Sigmoid colon (tissue), 4 donors: ENCODE data around the gene PDE6B.
"Not testable (repeated sequence)": the region's sequence is repeated elsewhere in the genome, so short reads cannot be mapped to it uniquely, and the experiment has no call there.

Source experiments
- EP300 ChIP-seq, 4 donors: sonication (generic); formaldehyde crosslinking; IDR thresholded peaks; one replicate each; pipeline ENCODE4 v1.6.1; 2017; ENCODE audit warnings: antibody characterized with exemption in 4 of 4
- POLR2A ChIP-seq, 2 donors: fragments of 450-650 bp; IDR thresholded peaks; one replicate each; pipeline ENCODE4 v1.6.1; 2016; ENCODE audit warnings: antibody characterized with exemption in 2 of 2, mild to moderate bottlenecking in 2 of 2, moderate library complexity in 2 of 2
- POLR2AphosphoS5 ChIP-seq, 4 donors: sonication (generic); formaldehyde crosslinking; IDR thresholded peaks; one replicate each; pipeline ENCODE4 v1.6.1; 2017; ENCODE audit warnings: antibody characterized with exemption in 4 of 4
- TF ChIP-seq, protein P1 (sequence below), 4 experiments: fragments of 450-650 bp in 3 of 4; fragments of 200-600 bp in 1 of 4; IDR thresholded peaks; one replicate each; pipeline ENCODE4 v1.5.1; 2016 to 2019; ENCODE audit warnings: antibody characterized with exemption in 4 of 4, mild to moderate bottlenecking in 3 of 4, moderate library complexity in 2 of 4

DNA sequence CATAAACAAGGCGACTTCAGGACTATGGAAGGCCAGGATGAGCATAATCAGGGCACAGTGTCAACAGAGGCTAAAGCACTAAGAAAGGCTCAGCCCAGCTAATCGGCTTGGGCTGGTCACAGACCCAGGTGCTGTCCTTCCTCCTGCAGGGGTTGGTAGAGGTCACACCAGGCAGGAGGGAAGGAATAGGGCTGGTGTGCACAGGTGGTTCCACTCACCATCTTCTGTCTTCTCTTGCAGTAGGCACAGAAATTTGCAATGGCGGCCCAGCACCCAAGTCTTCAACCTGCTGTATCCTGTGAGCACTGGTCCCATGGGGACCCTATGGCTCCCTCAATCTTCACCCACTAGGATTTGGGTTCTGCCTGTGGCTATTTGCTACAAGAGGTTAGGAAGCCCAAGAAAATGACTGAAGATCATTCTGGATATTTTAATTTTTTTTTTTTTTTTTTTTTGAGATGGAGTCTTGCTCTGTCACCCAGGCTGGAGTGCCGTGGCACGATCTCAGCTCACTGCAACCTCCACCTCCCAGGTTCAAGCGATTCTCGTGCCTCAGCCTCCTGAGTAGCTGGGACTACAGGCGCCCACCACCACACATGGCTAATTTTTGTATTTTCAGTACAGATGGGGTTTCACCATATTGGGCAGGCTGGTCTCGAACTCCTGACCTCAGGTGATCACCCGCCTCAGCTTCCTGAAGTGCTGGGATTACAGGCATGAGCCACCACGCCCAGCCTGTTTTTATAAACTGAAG lies 44.6 kb downstream of the PDE6B start:
- TF ChIP-seq, protein P1, sequence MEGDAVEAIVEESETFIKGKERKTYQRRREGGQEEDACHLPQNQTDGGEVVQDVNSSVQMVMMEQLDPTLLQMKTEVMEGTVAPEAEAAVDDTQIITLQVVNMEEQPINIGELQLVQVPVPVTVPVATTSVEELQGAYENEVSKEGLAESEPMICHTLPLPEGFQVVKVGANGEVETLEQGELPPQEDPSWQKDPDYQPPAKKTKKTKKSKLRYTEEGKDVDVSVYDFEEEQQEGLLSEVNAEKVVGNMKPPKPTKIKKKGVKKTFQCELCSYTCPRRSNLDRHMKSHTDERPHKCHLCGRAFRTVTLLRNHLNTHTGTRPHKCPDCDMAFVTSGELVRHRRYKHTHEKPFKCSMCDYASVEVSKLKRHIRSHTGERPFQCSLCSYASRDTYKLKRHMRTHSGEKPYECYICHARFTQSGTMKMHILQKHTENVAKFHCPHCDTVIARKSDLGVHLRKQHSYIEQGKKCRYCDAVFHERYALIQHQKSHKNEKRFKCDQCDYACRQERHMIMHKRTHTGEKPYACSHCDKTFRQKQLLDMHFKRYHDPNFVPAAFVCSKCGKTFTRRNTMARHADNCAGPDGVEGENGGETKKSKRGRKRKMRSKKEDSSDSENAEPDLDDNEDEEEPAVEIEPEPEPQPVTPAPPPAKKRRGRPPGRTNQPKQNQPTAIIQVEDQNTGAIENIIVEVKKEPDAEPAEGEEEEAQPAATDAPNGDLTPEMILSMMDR (IDR thresholded peaks at IDR 0.05), result not testable (repeated sequence)
- TF ChIP-seq EP300, POLR2A, POLR2AphosphoS5 (IDR thresholded peaks at IDR 0.05): not testable (repeated sequence)
